ENCODE results near the gene NUMBL.

The NUMBL gene

DNA sequence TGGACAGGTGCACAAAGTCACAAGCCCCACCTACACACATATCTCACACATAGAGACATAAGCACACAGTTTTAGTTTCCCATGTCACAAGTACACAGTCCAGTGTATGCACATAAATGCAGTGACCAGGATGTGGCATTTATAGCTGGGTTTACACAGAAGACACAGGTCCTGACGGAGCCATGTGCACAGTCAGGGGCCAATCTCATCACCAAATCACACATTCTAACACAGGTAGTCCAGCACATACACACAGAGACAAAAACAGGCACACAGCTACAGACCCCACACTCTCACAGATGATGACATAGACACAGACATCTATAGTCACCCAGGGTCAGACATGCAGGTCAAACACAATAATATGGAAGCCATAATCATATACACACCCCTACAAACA is 2.1 kb downstream of the NUMBL start:
- DNase-seq (ENCODE audit: insufficient read length, low spot score) (no peak), FAIRE-seq (no peak)
- TF ChIP-seq, protein P1, sequence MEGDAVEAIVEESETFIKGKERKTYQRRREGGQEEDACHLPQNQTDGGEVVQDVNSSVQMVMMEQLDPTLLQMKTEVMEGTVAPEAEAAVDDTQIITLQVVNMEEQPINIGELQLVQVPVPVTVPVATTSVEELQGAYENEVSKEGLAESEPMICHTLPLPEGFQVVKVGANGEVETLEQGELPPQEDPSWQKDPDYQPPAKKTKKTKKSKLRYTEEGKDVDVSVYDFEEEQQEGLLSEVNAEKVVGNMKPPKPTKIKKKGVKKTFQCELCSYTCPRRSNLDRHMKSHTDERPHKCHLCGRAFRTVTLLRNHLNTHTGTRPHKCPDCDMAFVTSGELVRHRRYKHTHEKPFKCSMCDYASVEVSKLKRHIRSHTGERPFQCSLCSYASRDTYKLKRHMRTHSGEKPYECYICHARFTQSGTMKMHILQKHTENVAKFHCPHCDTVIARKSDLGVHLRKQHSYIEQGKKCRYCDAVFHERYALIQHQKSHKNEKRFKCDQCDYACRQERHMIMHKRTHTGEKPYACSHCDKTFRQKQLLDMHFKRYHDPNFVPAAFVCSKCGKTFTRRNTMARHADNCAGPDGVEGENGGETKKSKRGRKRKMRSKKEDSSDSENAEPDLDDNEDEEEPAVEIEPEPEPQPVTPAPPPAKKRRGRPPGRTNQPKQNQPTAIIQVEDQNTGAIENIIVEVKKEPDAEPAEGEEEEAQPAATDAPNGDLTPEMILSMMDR (IDR thresholded peaks at IDR 0.05; ENCODE audit: insufficient read depth, missing control alignments): no peak

GRCh38 chr19:40687525-40688016 is 2.9 kb downstream of the NUMBL start:
- TF ChIP-seq, protein P1 (IDR thresholded peaks at IDR 0.05; ENCODE audit: insufficient read depth, missing control alignments): no peak
- FAIRE-seq (no peak), DNase-seq (ENCODE audit: insufficient read length, low spot score) (no peak)

GRCh38 chr19:40686882-40687524 is 3.4 kb downstream of the NUMBL start:
- DNase-seq (ENCODE audit: insufficient read length, low spot score) (no peak), FAIRE-seq (no peak)
- TF ChIP-seq, protein P1 (IDR thresholded peaks at IDR 0.05; ENCODE audit: insufficient read depth, missing control alignments): no peak

- TF ChIP-seq, protein P1 (IDR thresholded peaks at IDR 0.05; ENCODE audit: insufficient read depth, missing control alignments): no peak
- FAIRE-seq (no peak), DNase-seq (ENCODE audit: insufficient read length, low spot score) (no peak)
Measured at GRCh38 chr19:40685563-40685962, 4.9 kb downstream of the NUMBL start.

- FAIRE-seq: no peak
- TF ChIP-seq, protein P1 (IDR thresholded peaks at IDR 0.05; ENCODE audit: insufficient read depth, missing control alignments): no peak
- no peak for DNase-seq (ENCODE audit: insufficient read length, low spot score)
Measured at GRCh38 chr19:40685016-40685526, 5.4 kb downstream of the NUMBL start.

DNA sequence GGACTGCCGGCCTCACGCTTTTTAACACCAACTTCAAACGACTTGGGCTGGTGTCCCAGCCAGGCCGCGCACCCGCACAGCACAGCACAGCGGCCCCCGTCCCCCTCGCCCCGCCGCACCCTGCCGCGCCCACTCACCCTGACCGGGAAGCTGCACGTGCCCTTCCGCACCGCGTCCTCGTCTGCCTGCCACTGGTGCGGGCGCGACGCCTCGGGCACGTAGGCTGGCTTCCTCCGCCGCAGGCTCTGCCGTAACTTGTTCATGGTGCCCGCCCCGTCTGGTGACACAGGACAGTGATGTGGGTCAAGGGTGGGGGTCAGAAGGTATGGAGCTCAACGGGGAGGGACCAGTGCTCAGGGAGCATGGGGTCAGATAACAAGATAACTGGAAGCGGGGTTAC is 6.2 kb downstream of the NUMBL start:
- FAIRE-seq (no peak), DNase-seq (ENCODE audit: insufficient read length, low spot score) (no peak)
- TF ChIP-seq, protein P1 (IDR thresholded peaks at IDR 0.05; ENCODE audit: insufficient read depth, missing control alignments): no peak

GRCh38 chr19:40683437-40683836 is 7.0 kb downstream of the NUMBL start:
- FAIRE-seq (no peak), DNase-seq (ENCODE audit: insufficient read length, low spot score) (no peak)
- TF ChIP-seq, protein P1 (IDR thresholded peaks at IDR 0.05; ENCODE audit: insufficient read depth, missing control alignments): no peak

Data from D721Med (cell line).